H1 (cell line): ENCODE results near the gene BUD23. TPM values are rescaled to one million over a fixed set of nuclear protein-coding genes. Genes with fewer than 3 reads are reported as not detected.

Experiments used
- CTCF ChIA-PET: fragments of 300-600 bp; sonication (Branson Sonifier 250); formaldehyde crosslinking; loops from one replicate; lab custom pipeline; 2021; ENCODE audit not compliant: partially characterized antibody; lab: Charles Lee
- POLR2A ChIA-PET: fragments of 300-600 bp; sonication (Branson Sonifier 250); formaldehyde crosslinking; loops from one replicate; lab custom pipeline; 2021; ENCODE audit warnings: inconsistent platforms; ENCODE audit not compliant: partially characterized antibody; lab: Charles Lee
- DNase-seq, 2 experiments: peaks; one replicate each; pipeline versions ENCODE4 v3.0.0 to v3.0.0-alpha.2; 2010 to 2022; ENCODE audit warnings: low spot score in 2 of 2, low read depth in 1 of 2, mixed read lengths in 1 of 2
- FAIRE-seq: peaks from 2 replicates; lab custom pipeline; 2011; peaks lifted over from hg19 to GRCh38; lab: Jason Lieb, UNC
- H2AFZ ChIP-seq: 2 replicates; pipeline ENCODE4 v1.8.1; 2012; ENCODE audit warnings: low read length, inconsistent platforms
- H2AK5ac ChIP-seq: 2 replicates; pipeline ENCODE4 v1.6.1; 2013; ENCODE audit warnings: low read depth, low read length
- H2BK120ac ChIP-seq: replicated peaks from 2 replicates; pipeline ENCODE3; 2013; ENCODE audit warnings: low read depth, low read length, inconsistent platforms
- H2BK12ac ChIP-seq: 2 replicates; pipeline ENCODE4 v1.6.1; 2013; ENCODE audit warnings: low read depth, low read length
- H2BK15ac ChIP-seq: 2 replicates; pipeline ENCODE4 v1.6.1; 2013; ENCODE audit warnings: low read length
- H2BK20ac ChIP-seq: 2 replicates; pipeline ENCODE4 v1.6.1; 2013; ENCODE audit warnings: low read length
- H2BK5ac ChIP-seq: 2 replicates; pipeline ENCODE4 v1.6.1; 2013; ENCODE audit warnings: low read depth, low read length
- H3K14ac ChIP-seq: 2 replicates; pipeline ENCODE4 v1.6.1; 2013; ENCODE audit warnings: inconsistent platforms; ENCODE audit not compliant: insufficient read length
- H3K18ac ChIP-seq: 2 replicates; pipeline ENCODE4 v1.6.1; 2013; ENCODE audit warnings: low read length; ENCODE audit errors: extremely low read depth
- H3K23ac ChIP-seq: 2 replicates; pipeline ENCODE4 v1.6.1; 2013; ENCODE audit warnings: inconsistent platforms; ENCODE audit not compliant: insufficient read length
- H3K23me2 ChIP-seq: 2 replicates; pipeline ENCODE4 v1.6.1; 2013; ENCODE audit warnings: low read depth, low read length
- H3K27ac ChIP-seq: 2 replicates; pipeline ENCODE4 v1.6.1; 2011; ENCODE audit warnings: low read depth, low read length, inconsistent platforms
- H3K27me3 ChIP-seq, 4 experiments: replicated peaks in 1 of 4; 1 replicate in 1 of 4; 2 replicates in 3 of 4; pipeline versions ENCODE4 v1.6.1 to v1.8.1; 2011 to 2013; ENCODE audit warnings: low read length in 3 of 4, mild to moderate bottlenecking in 3 of 4, inconsistent platforms in 2 of 4, mixed read lengths in 2 of 4, moderate library complexity in 1 of 4; ENCODE audit not compliant: control insufficient read depth in 3 of 4, insufficient read depth in 3 of 4; ENCODE audit errors: extremely low read depth in 1 of 4
- H3K36me3 ChIP-seq, 4 experiments: 2 replicates each; pipeline versions ENCODE4 v1.6.1 to v1.8.1; 2011 to 2013; ENCODE audit warnings: mild to moderate bottlenecking in 4 of 4, low read length in 3 of 4, moderate library complexity in 2 of 4, control low read depth in 1 of 4, inconsistent platforms in 1 of 4; ENCODE audit not compliant: insufficient read depth in 4 of 4, control insufficient read depth in 2 of 4
- H3K4ac ChIP-seq: replicated peaks from 2 replicates; pipeline ENCODE3; 2013; ENCODE audit warnings: low read length, low read depth, mixed read lengths, inconsistent platforms; ENCODE audit not compliant: insufficient read length
- H3K4me1 ChIP-seq, 4 experiments: replicated peaks in 1 of 4; 1 replicate in 1 of 4; 2 replicates in 3 of 4; pipeline versions ENCODE4 v1.6.1 to v1.8.1; 2011 to 2013; ENCODE audit warnings: low read length in 3 of 4, inconsistent platforms in 2 of 4, mixed read lengths in 1 of 4; ENCODE audit not compliant: insufficient read depth in 4 of 4, control insufficient read depth in 3 of 4
- H3K4me2 ChIP-seq, 2 experiments: 2 replicates each; pipeline versions ENCODE4 v1.6.1 to v1.8.1; 2011 to 2013; ENCODE audit warnings: low read depth in 2 of 2, low read length in 2 of 2, control low read depth in 1 of 2, inconsistent platforms in 1 of 2, mild to moderate bottlenecking in 1 of 2; ENCODE audit not compliant: insufficient read depth in 1 of 2
- H3K4me3 ChIP-seq, 4 experiments: fragments of 200-600, 300-600 bp in 1 of 4; sonication (generic), shearing (Covaris generic), sonication (Bioruptor Twin) in 1 of 4; 2 replicates each; pipeline versions ENCODE4 v1.5.1 to v1.8.1; 2011 to 2016; ENCODE audit warnings: low read length in 4 of 4, low read depth in 3 of 4, control low read depth in 2 of 4, inconsistent platforms in 2 of 4, mild to moderate bottlenecking in 2 of 4, mixed read lengths in 1 of 4, moderate library complexity in 1 of 4; ENCODE audit not compliant: insufficient read depth in 2 of 4; ENCODE audit errors: extremely low read depth in 1 of 4
- H3K56ac ChIP-seq: replicated peaks from 2 replicates; pipeline ENCODE3; 2013; ENCODE audit warnings: low read depth, mild to moderate bottlenecking, mixed read lengths, low read length, inconsistent platforms; ENCODE audit not compliant: insufficient read length
- H3K79me1 ChIP-seq: 2 replicates; pipeline ENCODE4 v1.6.1; 2013; ENCODE audit warnings: low read depth, low read length, control low read depth
- H3K79me2 ChIP-seq, 2 experiments: 2 replicates each; pipeline versions ENCODE4 v1.6.1 to v1.8.1; 2012 to 2013; ENCODE audit warnings: low read length in 2 of 2, mild to moderate bottlenecking in 2 of 2, inconsistent platforms in 1 of 2; ENCODE audit not compliant: insufficient read depth in 2 of 2, control insufficient read depth in 1 of 2
- H3K9ac ChIP-seq, 4 experiments: replicated peaks in 1 of 4; 1 replicate in 1 of 4; 2 replicates in 3 of 4; pipeline versions ENCODE4 v1.6.1 to v1.8.1; 2011 to 2013; ENCODE audit warnings: low read depth in 3 of 4, low read length in 3 of 4, control low read depth in 2 of 4, mild to moderate bottlenecking in 2 of 4, moderate library complexity in 2 of 4, inconsistent platforms in 1 of 4; ENCODE audit errors: extremely low read depth in 1 of 4
- H3K9me3 ChIP-seq, 2 experiments: 2 replicates each; pipeline versions ENCODE4 v1.6.1 to v1.8.1; 2012 to 2013; ENCODE audit warnings: mild to moderate bottlenecking in 2 of 2, moderate library complexity in 2 of 2, control low read depth in 1 of 2, inconsistent platforms in 1 of 2, low read depth in 1 of 2, low read length in 1 of 2, mixed read lengths in 1 of 2; ENCODE audit not compliant: insufficient read depth in 2 of 2
- H4K20me1 ChIP-seq, 2 experiments: replicated peaks in 1 of 2; 2 replicates each; pipeline versions ENCODE3 to v1.8.1; 2011 to 2013; ENCODE audit warnings: inconsistent platforms in 2 of 2, low read length in 2 of 2, mild to moderate bottlenecking in 1 of 2; ENCODE audit not compliant: insufficient read depth in 2 of 2, control insufficient read depth in 1 of 2
- H4K5ac ChIP-seq: 2 replicates; pipeline ENCODE4 v1.6.1; 2013; ENCODE audit warnings: low read length, low read depth, mixed read lengths, inconsistent platforms; ENCODE audit not compliant: insufficient read length
- H4K8ac ChIP-seq: 2 replicates; pipeline ENCODE4 v1.8.0; 2013; ENCODE audit warnings: mild to moderate bottlenecking, moderate library complexity, low read length, inconsistent platforms; ENCODE audit not compliant: insufficient read depth; ENCODE audit errors: extremely low read depth
- H4K91ac ChIP-seq: replicated peaks from 2 replicates; pipeline ENCODE3; 2013; ENCODE audit warnings: low read length, mixed read lengths, inconsistent platforms; ENCODE audit not compliant: insufficient read length
- BACH1 ChIP-seq: IDR thresholded peaks from 2 replicates; pipeline ENCODE4 v1.6.1; 2012; ENCODE audit warnings: low read length, improper control_type of control experiment
- CHD1 ChIP-seq: IDR thresholded peaks from 2 replicates; pipeline ENCODE4 v1.6.1; 2012; ENCODE audit warnings: low read depth, low read length, improper control_type of control experiment
- EGR1 ChIP-seq: IDR thresholded peaks from 2 replicates; pipeline ENCODE4 v1.6.1; 2011; ENCODE audit warnings: low read depth, low read length, borderline replicate concordance
- EP300 ChIP-seq, 2 experiments: IDR thresholded peaks; 1 replicate in 1 of 2; 2 replicates in 1 of 2; pipeline ENCODE4 v1.6.1; 2011 to 2012; ENCODE audit warnings: low read depth in 2 of 2, low read length in 2 of 2, mild to moderate bottlenecking in 2 of 2, borderline replicate concordance in 1 of 2, inconsistent platforms in 1 of 2, moderate library complexity in 1 of 2
- JUND ChIP-seq: IDR thresholded peaks from 2 replicates; pipeline ENCODE4 v1.6.1; 2011; ENCODE audit warnings: mild to moderate bottlenecking, improper control_type of control experiment, low read length
- POU5F1 ChIP-seq: IDR thresholded peaks from 2 replicates; pipeline ENCODE4 v1.6.1; 2011; ENCODE audit warnings: low read depth, mild to moderate bottlenecking, low read length, moderate library complexity
- RAD21 ChIP-seq, 2 experiments: IDR thresholded peaks in 1 of 2; conservative IDR thresholded peaks in 1 of 2; 2 replicates each; pipeline ENCODE4 v1.6.1; 2011; ENCODE audit warnings: low read depth in 2 of 2, low read length in 2 of 2, improper control_type of control experiment in 1 of 2, inconsistent platforms in 1 of 2, mild to moderate bottlenecking in 1 of 2, moderate library complexity in 1 of 2
- RBBP5 ChIP-seq: IDR thresholded peaks from 2 replicates; pipeline ENCODE4 v1.7.1; 2012; ENCODE audit warnings: low read depth, mild to moderate bottlenecking, inconsistent platforms, low read length, moderate library complexity, borderline replicate concordance
- SAP30 ChIP-seq: fragments of 300-600 bp; sonication (generic); IDR thresholded peaks from 2 replicates; pipeline ENCODE4 v1.7.1; 2012; ENCODE audit warnings: low read length, moderate library complexity, mild to moderate bottlenecking, inconsistent platforms; ENCODE audit not compliant: insufficient read depth, insufficient replicate concordance
- SP1 ChIP-seq: IDR thresholded peaks from 2 replicates; pipeline ENCODE4 v1.6.1; 2011; ENCODE audit warnings: low read depth, low read length
- SP2 ChIP-seq: IDR thresholded peaks from 2 replicates; pipeline ENCODE4 v1.6.1; 2012; ENCODE audit warnings: mild to moderate bottlenecking, low read length, inconsistent platforms
- TBP ChIP-seq: IDR thresholded peaks from 2 replicates; pipeline ENCODE4 v1.6.1; 2011; ENCODE audit warnings: low read depth, low read length, improper control_type of control experiment
- WGBS, 2 experiments: shearing (Covaris generic) in 1 of 2; methylation state at CpG; one replicate each; pipeline versions ENCODE4 v1.1.6 to v1.1.7; 2013 to 2015; ENCODE audit warnings: low lambda C conversion rate in 2 of 2, mixed read lengths in 2 of 2, inconsistent platforms in 1 of 2, low coverage in 1 of 2, missing lambda C conversion rate in 1 of 2; ENCODE audit not compliant: insufficient replicate concordance in 2 of 2, insufficient coverage in 1 of 2, insufficient read length in 1 of 2; ENCODE audit errors: extremely low coverage in 1 of 2, missing lambda C conversion rate in 1 of 2; 5-methylcytosine and 5-hydroxymethylcytosine counted together
- polyA plus RNA-seq, 7 experiments: library from polyadenylated mRNA; depleted of rRNA in 3 of 7; stranded (reverse) in 5 of 7; unstranded in 2 of 7; fragments of >200 nt in 5 of 7; fragments of 200-250 nt in 2 of 7; gene quantifications; 1 replicate in 5 of 7; 2 replicates in 1 of 7; 4 replicates in 1 of 7; pipeline versions ENCODE4 v1.2.1 to v1.2.3, GENCODE V29; 2011 to 2013; ENCODE audit warnings: missing spikeins in 2 of 7, mixed read lengths in 2 of 7
- total RNA-seq: library from RNA; stranded (reverse); fragmentation: NEBNext Ultra II Directional; extraction: Animal tissue kit (Norgen Biotek cat#: 25700); gene quantifications from 2 replicates; pipeline ENCODE4 v1.2.1, GENCODE V29; 2021
- TF ChIP-seq, protein P1 (sequence below): IDR thresholded peaks from 2 replicates; pipeline ENCODE4 v1.6.1; 2012; ENCODE audit warnings: inconsistent platforms

Gene BUD23
- total and polyA plus RNA-seq, 2 of the 8 experiments (the other 6 are each of a cell fraction or from before 2014, with no cell fraction given): 72.3 to 78.4 TPM

GRCh38 chr7:73728551-73728950 lies 45.2 kb downstream of the BUD23 start:
- Histone ChIP-seq H2BK120ac (no peak overlapping the region), H3K23me2 (peaks cover 3% of the 10 kb centered on the region; the same call in 1 of the 2 replicates), H2AFZ (no peak overlapping the region), H2BK5ac (no peak overlapping the region), H3K4me1 (no peaks in the 10 kb centered on the region), H2AK5ac (no peak overlapping the region), H2BK12ac (no peak overlapping the region), H4K91ac (no peak overlapping the region), H2BK15ac (no peak overlapping the region), H3K14ac (no peak overlapping the region), H3K9me3 (no peaks in the 10 kb centered on the region), H3K27ac (no peak overlapping the region), H4K20me1 (peaks cover 0 to 3% of the 10 kb centered on the region in 2 experiments), H3K18ac (no peak overlapping the region), H4K8ac (no peak overlapping the region), H3K79me2 (no peaks in the 10 kb centered on the region), H3K23ac (no peak overlapping the region), H3K27me3 (no peaks in the 10 kb centered on the region), H3K4ac (no peak overlapping the region), H3K36me3 (no peaks in the 10 kb centered on the region), H3K4me2 (no peak overlapping the region), H3K56ac (no peak overlapping the region), H3K9ac (no peak overlapping the region), H2BK20ac (no peak overlapping the region), H4K5ac (no peak overlapping the region), H3K4me3 (no peak overlapping the region), H3K79me1 (no peaks in the 10 kb centered on the region)
- FAIRE-seq (no peak), DNase-seq (no peak)
- POLR2A ChIA-PET: interaction anchor here (0.9 to 1.4 kb wide), 4 partner anchors 9 to 121 kb away, joined by 3 to 5 read pairs (median 4); partner anchors contain the start of gene STX1A
- 76% methylated on average over 5 of the region's 5 CpGs; no CpG with 5 or more reads in 1 of the 2 experiments for WGBS, 2 experiments
- CTCF ChIA-PET: interaction anchor here (0.5 to 2.1 kb wide), 14 partner anchors 9 to 206 kb away, joined by 3 to 16 read pairs (median 4); no protein-coding TSS in a partner anchor
- TF ChIP-seq CHD1 (no peak), SAP30 (no peak), SP2 (no peak), SP1 (no peak), RAD21 (IDR thresholded peaks at IDR 0.05 in 1 of 2, conservative IDR thresholded peaks at IDR 0.05 in 1 of 2; ENCODE audit: low read depth in 2 of 2, low read length in 2 of 2) (no peak), JUND (no peak), BACH1 (no peak), RBBP5 (no peak), EGR1 (no peak), POU5F1 (no peak), EP300 (IDR thresholded peaks at IDR 0.05; ENCODE audit: borderline replicate concordance in 1 of 2, low read depth in 2 of 2, low read length in 2 of 2) (no peak), TBP (no peak)
- TF ChIP-seq, protein P1, sequence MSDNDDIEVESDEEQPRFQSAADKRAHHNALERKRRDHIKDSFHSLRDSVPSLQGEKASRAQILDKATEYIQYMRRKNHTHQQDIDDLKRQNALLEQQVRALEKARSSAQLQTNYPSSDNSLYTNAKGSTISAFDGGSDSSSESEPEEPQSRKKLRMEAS: no peak
